ENCODE results near the gene CDH13. TPM values are rescaled to one million over a fixed set of nuclear protein-coding genes. Genes with fewer than 3 reads are reported as not detected.

Gene CDH13
- total and polyA plus RNA-seq, 2 donors (not counting 3 experiments of a cell fraction or from before 2014, with no cell fraction given): 96.6 to 124 TPM

DNA sequence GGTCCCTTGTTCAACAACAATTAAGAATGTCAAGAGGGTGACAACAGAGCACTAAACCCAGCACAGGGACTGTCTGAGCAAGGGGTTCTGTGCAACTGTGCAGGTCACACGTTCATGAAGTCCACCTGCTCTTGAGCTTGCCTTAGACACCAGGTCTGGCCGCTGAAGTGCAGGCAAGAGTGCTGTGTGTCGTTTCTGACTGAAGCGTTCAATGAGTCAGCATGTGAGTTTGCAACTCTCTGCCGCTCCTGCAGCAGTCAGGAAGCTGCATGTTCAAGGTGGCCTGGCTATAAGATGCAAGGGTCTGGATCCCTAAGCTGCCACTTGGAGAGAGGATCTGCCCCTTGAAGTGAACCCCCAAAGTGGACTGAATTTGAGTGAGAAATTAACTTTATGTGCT lies 848.3 kb downstream of the CDH13 start:
- Histone ChIP-seq H3K9me1 (replicated peaks; ENCODE audit: control insufficient read depth, extremely low read depth, insufficient read depth, low read length) (no peaks in the 10 kb centered on the region), H3K4me3 (replicated peaks in 1 of 3; ENCODE audit: insufficient read depth in 1 of 3, low read depth in 1 of 3, low read length in 3 of 3) (no peak overlapping the region), H3K4me1 (ENCODE audit: control insufficient read depth, extremely low read depth, insufficient read depth, low read length) (no peaks in the 10 kb centered on the region), H3K9ac (replicated peaks; ENCODE audit: extremely low read depth, insufficient read depth, low read length) (no peak overlapping the region), H4K20me1 (replicated peaks; ENCODE audit: control insufficient read depth, extremely low read depth, insufficient read depth, low read length) (no peaks in the 10 kb centered on the region), H2AFZ (ENCODE audit: low read depth, low read length) (no peak overlapping the region), H3K4me2 (ENCODE audit: insufficient read depth, low read length) (no peak overlapping the region), H3K27ac (ENCODE audit: insufficient read depth, low read depth, low read length) (no peak overlapping the region), H3K9me3 (replicated peaks; ENCODE audit: control insufficient read depth, insufficient read depth, low read length) (no peaks in the 10 kb centered on the region), H3K36me3 (ENCODE audit: control insufficient read depth in 2 of 2, extremely low read depth in 1 of 2, insufficient read depth in 2 of 2, low read length in 2 of 2) (no peaks in the 10 kb centered on the region), H3K27me3 (ENCODE audit: control insufficient read depth in 2 of 2, insufficient read depth in 2 of 2, low read length in 2 of 2) (no peaks in the 10 kb centered on the region), H3K79me2 (ENCODE audit: control insufficient read depth, insufficient read depth, low read length) (no peaks in the 10 kb centered on the region)
- TF ChIP-seq, protein P1, sequence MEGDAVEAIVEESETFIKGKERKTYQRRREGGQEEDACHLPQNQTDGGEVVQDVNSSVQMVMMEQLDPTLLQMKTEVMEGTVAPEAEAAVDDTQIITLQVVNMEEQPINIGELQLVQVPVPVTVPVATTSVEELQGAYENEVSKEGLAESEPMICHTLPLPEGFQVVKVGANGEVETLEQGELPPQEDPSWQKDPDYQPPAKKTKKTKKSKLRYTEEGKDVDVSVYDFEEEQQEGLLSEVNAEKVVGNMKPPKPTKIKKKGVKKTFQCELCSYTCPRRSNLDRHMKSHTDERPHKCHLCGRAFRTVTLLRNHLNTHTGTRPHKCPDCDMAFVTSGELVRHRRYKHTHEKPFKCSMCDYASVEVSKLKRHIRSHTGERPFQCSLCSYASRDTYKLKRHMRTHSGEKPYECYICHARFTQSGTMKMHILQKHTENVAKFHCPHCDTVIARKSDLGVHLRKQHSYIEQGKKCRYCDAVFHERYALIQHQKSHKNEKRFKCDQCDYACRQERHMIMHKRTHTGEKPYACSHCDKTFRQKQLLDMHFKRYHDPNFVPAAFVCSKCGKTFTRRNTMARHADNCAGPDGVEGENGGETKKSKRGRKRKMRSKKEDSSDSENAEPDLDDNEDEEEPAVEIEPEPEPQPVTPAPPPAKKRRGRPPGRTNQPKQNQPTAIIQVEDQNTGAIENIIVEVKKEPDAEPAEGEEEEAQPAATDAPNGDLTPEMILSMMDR (IDR thresholded peaks at IDR 0.05; ENCODE audit: extremely low read depth in 1 of 2, insufficient read depth in 1 of 2, low read depth in 1 of 2, low read length in 2 of 2): no peak
- TF ChIP-seq GATA2 (IDR thresholded peaks at IDR 0.05; ENCODE audit: insufficient read depth, insufficient read length, low read depth, low read length) (no peak), JUN (IDR thresholded peaks at IDR 0.05; ENCODE audit: borderline replicate concordance, insufficient read depth, insufficient read length, low read depth) (no peak), FOS (IDR thresholded peaks at IDR 0.05; ENCODE audit: borderline replicate concordance, insufficient read depth, low read length) (no peak), MYC (IDR thresholded peaks at IDR 0.05; ENCODE audit: low read depth, low read length) (no peak), POLR2AphosphoS5 (IDR thresholded peaks at IDR 0.05; ENCODE audit: insufficient read depth, low read depth, low read length) (no peak)
- TF ChIP-seq, protein P2, sequence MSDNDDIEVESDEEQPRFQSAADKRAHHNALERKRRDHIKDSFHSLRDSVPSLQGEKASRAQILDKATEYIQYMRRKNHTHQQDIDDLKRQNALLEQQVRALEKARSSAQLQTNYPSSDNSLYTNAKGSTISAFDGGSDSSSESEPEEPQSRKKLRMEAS (IDR thresholded peaks at IDR 0.05; ENCODE audit: insufficient read depth, insufficient read length): no peak
- ChIA-PET POLR2A (no interaction called here), CTCF (no interaction called here)
- dilution Hi-C loops (cut with MboI; ENCODE audit: extremely low pct_ligation_motif_present, low sequenced_read_pairs) (no loop called here), intact Hi-C loops (cut with micrococcal nuclease) (no loop called here)
- FAIRE-seq (no peak), DNase-seq (ENCODE audit: low read depth, low spot score) (no peak)
- no TSS peak for BruUV-seq (replicated peaks)

Measured in endothelial cell of umbilical vein (primary cell).